Measurements from ENCODE around the gene TMEM208. TPM values are rescaled to one million over a fixed set of nuclear protein-coding genes. Genes with fewer than 3 reads are reported as not detected.

Gene TMEM208
- total and polyA plus RNA-seq, 12 donors: 52.1 to 289 (median 80.4) TPM

- TF ChIP-seq CTCF (IDR thresholded peaks at IDR 0.05) (no peak), POLR2A (IDR thresholded peaks at IDR 0.05) (no peak)
Observed at GRCh38 chr16:67240506-67240905, 13.6 kb downstream of the TMEM208 start.

GRCh38 chr16:67241008-67241900 lies 14.3 kb downstream of the TMEM208 start:
- peak; percentile 67 to 90 (median 82) for DNase-seq
- intact Hi-C loops (cut with DNase I): no loop called here
- no peak for TF ChIP-seq POLR2A (IDR thresholded peaks at IDR 0.05)
- TF ChIP-seq CTCF (IDR thresholded peaks at IDR 0.05): no peak

More at GRCh38 chr16:67240506-67240905, 13.6 kb downstream of the TMEM208 start:
- DNase-seq: peak in 1 of 7 donors; percentile 19
- H3K4me3 ChIP-seq: no peak overlapping the region
- peaks cover 54% of the 10 kb centered on the region in 2 donors for H3K4me1 ChIP-seq (replicated peaks in 1 of 2)
- H3K27ac ChIP-seq: peak overlapping the region in 4 of 5 donors; percentile 73 to 94 (median 83)
- H3K36me3 ChIP-seq (replicated peaks in 1 of 2): peaks cover 0 to 40% of the 10 kb centered on the region in 2 donors
- WGBS, 4 donors: 66 to 76% (median 75%) methylated on average over 4 of the region's 4 CpGs; no CpG with 5 or more reads in 1 of the 4 donors
- intact Hi-C loops (cut with DNase I): no loop called here
- no peaks in the 10 kb centered on the region for H3K9me3 ChIP-seq (replicated peaks in 1 of 3)
- H3K27me3 ChIP-seq: no peaks in the 10 kb centered on the region

GRCh38 chr16:67242138-67242730 lies 15.3 kb downstream of the TMEM208 start:
- intact Hi-C loops (cut with DNase I): no loop called here
- Histone ChIP-seq H3K9me3 (replicated peaks in 1 of 3) (no peaks in the 10 kb centered on the region), H3K4me3 (no peak overlapping the region), H3K36me3 (replicated peaks in 1 of 2) (peaks cover 0 to 22% of the 10 kb centered on the region in 2 donors), H3K27ac (peak overlapping the region in 3 of 5 donors; percentile 73 to 94 (median 91)), H3K27me3 (no peaks in the 10 kb centered on the region), H3K4me1 (replicated peaks in 1 of 2) (peaks cover 57 to 60% of the 10 kb centered on the region in 2 donors)
- no peak for TF ChIP-seq CTCF (IDR thresholded peaks at IDR 0.05)
- no peak for TF ChIP-seq POLR2A (IDR thresholded peaks at IDR 0.05)
- DNase-seq: peak in 2 of 7 donors; percentile 16 to 18
- 60 to 88% (median 80%) methylated on average over 3 to 4 of the region's 4 CpGs for WGBS, 4 donors

More at GRCh38 chr16:67241008-67241900, 14.3 kb downstream of the TMEM208 start:
- WGBS, 4 donors: 30 to 38% (median 34%) methylated on average over 8 to 10 of the region's 10 CpGs
- Histone ChIP-seq H3K27me3 (no peaks in the 10 kb centered on the region), H3K4me1 (replicated peaks in 1 of 2) (peaks cover 57 to 60% of the 10 kb centered on the region in 2 donors), H3K36me3 (replicated peaks in 1 of 2) (peaks cover 0 to 32% of the 10 kb centered on the region in 2 donors), H3K9me3 (replicated peaks in 1 of 3) (no peaks in the 10 kb centered on the region), H3K4me3 (no peak overlapping the region), H3K27ac (peak overlapping the region; percentile 2 to 94 (median 75))

GRCh38 chr16:67243481-67243880 lies 16.6 kb downstream of the TMEM208 start:
- no peaks in the 10 kb centered on the region for H3K27me3 ChIP-seq
- intact Hi-C loops (cut with DNase I): no loop called here
- peaks cover 63 to 70% of the 10 kb centered on the region in 2 donors for H3K4me1 ChIP-seq (replicated peaks in 1 of 2)
- peak overlapping the region; percentile 64 to 94 (median 85) for H3K27ac ChIP-seq
- DNase-seq: peak in 6 of 7 donors; percentile 41 to 66 (median 58)
- H3K9me3 ChIP-seq (replicated peaks in 1 of 3): no peaks in the 10 kb centered on the region
- H3K36me3 ChIP-seq (replicated peaks in 1 of 2): peaks cover 0 to 10% of the 10 kb centered on the region in 2 donors
- WGBS, 4 donors: 64 to 72% (median 65%) methylated on average over 4 of the region's 4 CpGs
- H3K4me3 ChIP-seq: no peak overlapping the region
- no peak for TF ChIP-seq CTCF (IDR thresholded peaks at IDR 0.05)

All from adrenal gland (tissue), 12 donors.